ENCODE data around the gene HOXA11. TPM values are rescaled to one million over a fixed set of nuclear protein-coding genes. Genes with fewer than 3 reads are reported as not detected.

Gene HOXA11
- total and polyA plus RNA-seq, 4 donors: not detected

DNA sequence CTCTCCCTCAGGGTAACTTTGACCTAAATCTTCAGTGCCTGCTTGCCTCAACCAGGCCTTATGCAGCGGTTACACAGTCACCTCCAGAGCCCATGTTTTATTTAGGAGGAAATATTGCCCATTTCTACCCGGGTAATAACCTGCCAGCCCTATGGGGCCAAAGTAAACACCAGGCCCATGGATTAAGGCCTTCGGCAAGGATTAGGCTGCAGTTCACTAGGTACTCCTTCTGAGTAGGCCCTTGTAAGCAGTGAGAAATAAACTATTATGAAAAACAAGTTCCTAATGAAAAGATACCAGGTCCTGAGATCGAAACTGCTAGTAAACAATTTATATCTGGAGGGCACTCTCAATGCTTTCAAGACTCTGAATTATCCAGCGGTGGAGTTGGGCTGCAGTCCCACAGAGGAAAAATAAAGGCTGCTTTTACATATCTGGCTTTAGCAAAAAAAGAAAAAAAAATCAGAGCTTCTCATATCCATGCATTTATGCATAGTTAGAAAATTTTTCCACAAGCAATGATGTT is 7.2 kb downstream of the HOXA11 start (continued):
- TF ChIP-seq, protein P1, sequence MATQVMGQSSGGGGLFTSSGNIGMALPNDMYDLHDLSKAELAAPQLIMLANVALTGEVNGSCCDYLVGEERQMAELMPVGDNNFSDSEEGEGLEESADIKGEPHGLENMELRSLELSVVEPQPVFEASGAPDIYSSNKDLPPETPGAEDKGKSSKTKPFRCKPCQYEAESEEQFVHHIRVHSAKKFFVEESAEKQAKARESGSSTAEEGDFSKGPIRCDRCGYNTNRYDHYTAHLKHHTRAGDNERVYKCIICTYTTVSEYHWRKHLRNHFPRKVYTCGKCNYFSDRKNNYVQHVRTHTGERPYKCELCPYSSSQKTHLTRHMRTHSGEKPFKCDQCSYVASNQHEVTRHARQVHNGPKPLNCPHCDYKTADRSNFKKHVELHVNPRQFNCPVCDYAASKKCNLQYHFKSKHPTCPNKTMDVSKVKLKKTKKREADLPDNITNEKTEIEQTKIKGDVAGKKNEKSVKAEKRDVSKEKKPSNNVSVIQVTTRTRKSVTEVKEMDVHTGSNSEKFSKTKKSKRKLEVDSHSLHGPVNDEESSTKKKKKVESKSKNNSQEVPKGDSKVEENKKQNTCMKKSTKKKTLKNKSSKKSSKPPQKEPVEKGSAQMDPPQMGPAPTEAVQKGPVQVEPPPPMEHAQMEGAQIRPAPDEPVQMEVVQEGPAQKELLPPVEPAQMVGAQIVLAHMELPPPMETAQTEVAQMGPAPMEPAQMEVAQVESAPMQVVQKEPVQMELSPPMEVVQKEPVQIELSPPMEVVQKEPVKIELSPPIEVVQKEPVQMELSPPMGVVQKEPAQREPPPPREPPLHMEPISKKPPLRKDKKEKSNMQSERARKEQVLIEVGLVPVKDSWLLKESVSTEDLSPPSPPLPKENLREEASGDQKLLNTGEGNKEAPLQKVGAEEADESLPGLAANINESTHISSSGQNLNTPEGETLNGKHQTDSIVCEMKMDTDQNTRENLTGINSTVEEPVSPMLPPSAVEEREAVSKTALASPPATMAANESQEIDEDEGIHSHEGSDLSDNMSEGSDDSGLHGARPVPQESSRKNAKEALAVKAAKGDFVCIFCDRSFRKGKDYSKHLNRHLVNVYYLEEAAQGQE (IDR thresholded peaks at IDR 0.05): no peak
- TF ChIP-seq, protein P2, sequence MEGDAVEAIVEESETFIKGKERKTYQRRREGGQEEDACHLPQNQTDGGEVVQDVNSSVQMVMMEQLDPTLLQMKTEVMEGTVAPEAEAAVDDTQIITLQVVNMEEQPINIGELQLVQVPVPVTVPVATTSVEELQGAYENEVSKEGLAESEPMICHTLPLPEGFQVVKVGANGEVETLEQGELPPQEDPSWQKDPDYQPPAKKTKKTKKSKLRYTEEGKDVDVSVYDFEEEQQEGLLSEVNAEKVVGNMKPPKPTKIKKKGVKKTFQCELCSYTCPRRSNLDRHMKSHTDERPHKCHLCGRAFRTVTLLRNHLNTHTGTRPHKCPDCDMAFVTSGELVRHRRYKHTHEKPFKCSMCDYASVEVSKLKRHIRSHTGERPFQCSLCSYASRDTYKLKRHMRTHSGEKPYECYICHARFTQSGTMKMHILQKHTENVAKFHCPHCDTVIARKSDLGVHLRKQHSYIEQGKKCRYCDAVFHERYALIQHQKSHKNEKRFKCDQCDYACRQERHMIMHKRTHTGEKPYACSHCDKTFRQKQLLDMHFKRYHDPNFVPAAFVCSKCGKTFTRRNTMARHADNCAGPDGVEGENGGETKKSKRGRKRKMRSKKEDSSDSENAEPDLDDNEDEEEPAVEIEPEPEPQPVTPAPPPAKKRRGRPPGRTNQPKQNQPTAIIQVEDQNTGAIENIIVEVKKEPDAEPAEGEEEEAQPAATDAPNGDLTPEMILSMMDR (IDR thresholded peaks at IDR 0.05; ENCODE audit: low read depth, low read length, missing input control): no peak
- TF ChIP-seq FOXA1 (IDR thresholded peaks at IDR 0.05) (no peak), SP1 (IDR thresholded peaks at IDR 0.05) (no peak), JUND (IDR thresholded peaks at IDR 0.05) (no peak)

DNA sequence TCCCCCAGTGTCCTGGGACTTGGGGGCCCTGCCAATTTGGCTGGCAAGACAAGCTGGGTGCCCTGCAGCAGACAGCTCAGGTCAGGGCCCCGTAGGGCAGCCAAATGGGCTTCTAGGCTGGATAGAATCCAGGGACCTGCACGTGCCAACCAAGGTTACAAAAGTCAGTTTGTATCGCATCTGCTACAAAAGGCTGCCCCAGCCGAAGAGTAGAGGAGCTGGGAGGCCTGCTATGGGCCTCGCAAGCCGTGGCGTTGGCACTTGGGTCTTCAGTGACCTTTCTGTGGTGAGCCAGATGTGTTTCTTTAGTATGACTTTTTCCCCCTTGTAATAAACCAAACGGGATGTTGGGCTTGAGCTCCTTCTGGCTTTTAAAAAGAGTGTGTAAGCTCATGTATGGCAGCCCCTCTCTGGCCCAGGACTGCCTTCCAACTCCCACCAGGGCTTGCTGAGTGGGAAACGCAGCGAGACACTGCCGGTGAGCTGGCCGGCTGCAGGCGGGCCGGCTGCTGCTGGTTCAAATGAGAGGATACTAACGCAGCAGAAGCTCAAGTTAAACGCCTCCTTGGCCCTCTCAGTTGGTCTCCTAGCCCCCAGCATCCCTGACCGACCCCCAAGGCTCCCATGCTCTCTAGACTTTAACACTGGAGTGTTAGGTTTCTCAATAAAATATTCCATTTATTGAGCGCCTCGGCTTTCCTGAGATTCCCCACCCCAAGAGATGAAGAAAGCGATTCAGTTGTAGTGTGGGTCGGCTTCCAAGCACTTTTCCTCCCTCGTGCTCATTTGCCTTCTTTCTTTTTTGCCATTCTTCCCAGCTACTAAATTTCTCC is 7.9 kb downstream of the HOXA11 start:
- Histone ChIP-seq H3K9me3 (ENCODE audit: control insufficient read depth in 4 of 4, low read length in 3 of 4) (peaks cover 0 to 2% (median 0%) of the 10 kb centered on the region in 4 donors), H3K36me3 (ENCODE audit: control insufficient read depth in 4 of 4, insufficient read depth in 3 of 4, low read depth in 1 of 4, low read length in 3 of 4) (no peaks in the 10 kb centered on the region), H3K4me3 (ENCODE audit: low read depth in 1 of 3, low read length in 3 of 3) (no peak overlapping the region), H3K4me1 (ENCODE audit: control insufficient read depth in 4 of 4, insufficient read depth in 4 of 4, low read length in 3 of 4) (peaks cover 9 to 19% (median 16%) of the 10 kb centered on the region in 4 donors), H3K27me3 (ENCODE audit: control insufficient read depth in 4 of 4, insufficient read depth in 4 of 4, low read length in 3 of 4) (peaks cover 18 to 68% (median 24%) of the 10 kb centered on the region in 4 donors), H3K9ac (ENCODE audit: low read depth in 1 of 2, low read length in 2 of 2) (no peak overlapping the region), H3K27ac (ENCODE audit: low read depth in 1 of 2, low read length in 2 of 2) (no peak overlapping the region)
- TF ChIP-seq, protein P3, sequence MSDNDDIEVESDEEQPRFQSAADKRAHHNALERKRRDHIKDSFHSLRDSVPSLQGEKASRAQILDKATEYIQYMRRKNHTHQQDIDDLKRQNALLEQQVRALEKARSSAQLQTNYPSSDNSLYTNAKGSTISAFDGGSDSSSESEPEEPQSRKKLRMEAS (IDR thresholded peaks at IDR 0.05): no peak
- TF ChIP-seq FOXA1 (IDR thresholded peaks at IDR 0.05): no peak
- TF ChIP-seq, protein P2 (IDR thresholded peaks at IDR 0.05; ENCODE audit: low read depth, low read length, missing input control): no peak
- no peak for TF ChIP-seq RXRA (IDR thresholded peaks at IDR 0.05)
- no peak for TF ChIP-seq FOXA2 (IDR thresholded peaks at IDR 0.05)
- TF ChIP-seq HNF4A (conservative IDR thresholded peaks at IDR 0.05): no peak
- TF ChIP-seq, protein P4, sequence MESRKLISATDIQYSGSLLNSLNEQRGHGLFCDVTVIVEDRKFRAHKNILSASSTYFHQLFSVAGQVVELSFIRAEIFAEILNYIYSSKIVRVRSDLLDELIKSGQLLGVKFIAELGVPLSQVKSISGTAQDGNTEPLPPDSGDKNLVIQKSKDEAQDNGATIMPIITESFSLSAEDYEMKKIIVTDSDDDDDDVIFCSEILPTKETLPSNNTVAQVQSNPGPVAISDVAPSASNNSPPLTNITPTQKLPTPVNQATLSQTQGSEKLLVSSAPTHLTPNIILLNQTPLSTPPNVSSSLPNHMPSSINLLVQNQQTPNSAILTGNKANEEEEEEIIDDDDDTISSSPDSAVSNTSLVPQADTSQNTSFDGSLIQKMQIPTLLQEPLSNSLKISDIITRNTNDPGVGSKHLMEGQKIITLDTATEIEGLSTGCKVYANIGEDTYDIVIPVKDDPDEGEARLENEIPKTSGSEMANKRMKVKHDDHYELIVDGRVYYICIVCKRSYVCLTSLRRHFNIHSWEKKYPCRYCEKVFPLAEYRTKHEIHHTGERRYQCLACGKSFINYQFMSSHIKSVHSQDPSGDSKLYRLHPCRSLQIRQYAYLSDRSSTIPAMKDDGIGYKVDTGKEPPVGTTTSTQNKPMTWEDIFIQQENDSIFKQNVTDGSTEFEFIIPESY (IDR thresholded peaks at IDR 0.05): no peak
- TF ChIP-seq GABPA (IDR thresholded peaks at IDR 0.05 in 1 of 2, conservative IDR thresholded peaks at IDR 0.05 in 1 of 2): no peak
- TF ChIP-seq EGR1 (IDR thresholded peaks at IDR 0.05; ENCODE audit: low read depth in 2 of 2): no peak
- TF ChIP-seq, protein P1 (IDR thresholded peaks at IDR 0.05): no peak
- TF ChIP-seq, protein P5, sequence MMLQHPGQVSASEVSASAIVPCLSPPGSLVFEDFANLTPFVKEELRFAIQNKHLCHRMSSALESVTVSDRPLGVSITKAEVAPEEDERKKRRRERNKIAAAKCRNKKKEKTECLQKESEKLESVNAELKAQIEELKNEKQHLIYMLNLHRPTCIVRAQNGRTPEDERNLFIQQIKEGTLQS (IDR thresholded peaks at IDR 0.05): no peak
- DNase-seq (ENCODE audit: low spot score): no peak
- WGBS: 40% methylated on average over 22 of the region's 22 CpGs
